GM23248 (cell line): ENCODE data around the gene CHST7. TPM values are rescaled to one million over a fixed set of nuclear protein-coding genes. Genes with fewer than 3 reads are reported as not detected.
A peak's percentile ranks its signal among the peaks of the same experiment; 100 is the strongest.
"Not testable (repeated sequence)": the region's sequence is repeated elsewhere in the genome, so short reads cannot be mapped to it uniquely, and the experiment has no call there.

ENCODE experiments used
- DNase-seq: peaks from one replicate; pipeline ENCODE4 v3.0.0-alpha.2; 2015
- H2AFZ ChIP-seq: fragments of 200-600 bp; sonication (generic); 2 replicates; pipeline ENCODE4 v1.6.1; 2016; ENCODE audit warnings: antibody characterized with exemption
- H3F3A ChIP-seq: fragments of 200-600 bp; sonication (generic); 2 replicates; pipeline ENCODE4 v1.6.1; 2016; ENCODE audit warnings: mild to moderate bottlenecking, antibody characterized with exemption, mixed run types; ENCODE audit not compliant: insufficient read depth
- H3K27ac ChIP-seq: fragments of 200-600 bp; sonication (generic); 2 replicates; pipeline ENCODE4 v1.5.1; 2016; ENCODE audit warnings: mild to moderate bottlenecking
- H3K27me3 ChIP-seq: fragments of 200-600 bp; sonication (generic); replicated peaks from 2 replicates; pipeline ENCODE4 v1.6.1; 2016; ENCODE audit warnings: mild to moderate bottlenecking; ENCODE audit not compliant: insufficient read depth
- H3K36me3 ChIP-seq: fragments of 200-600 bp; sonication (generic); 2 replicates; pipeline ENCODE4 v1.6.1; 2016; ENCODE audit warnings: low read depth, mild to moderate bottlenecking
- H3K4me1 ChIP-seq: fragments of 200-600 bp; sonication (generic); 2 replicates; pipeline ENCODE4 v1.6.1; 2016; ENCODE audit warnings: mild to moderate bottlenecking; ENCODE audit not compliant: insufficient read depth
- H3K4me2 ChIP-seq: fragments of 200-600 bp; sonication (generic); one replicate; pipeline ENCODE4 v1.6.1; 2016; ENCODE audit warnings: mild to moderate bottlenecking; ENCODE audit not compliant: unreplicated experiment
- H3K4me3 ChIP-seq: fragments of 200-600 bp; sonication (generic); 2 replicates; pipeline ENCODE4 v1.5.1; 2016; ENCODE audit warnings: mild to moderate bottlenecking
- H3K79me2 ChIP-seq: fragments of 200-600 bp; sonication (generic); 2 replicates; pipeline ENCODE4 v1.6.1; 2016; ENCODE audit warnings: mild to moderate bottlenecking; ENCODE audit not compliant: insufficient read depth
- H3K9ac ChIP-seq: fragments of 200-600 bp; sonication (generic); 2 replicates; pipeline ENCODE4 v1.6.1; 2016; ENCODE audit warnings: mild to moderate bottlenecking
- H3K9me2 ChIP-seq: fragments of 200-600 bp; sonication (generic); 2 replicates; pipeline ENCODE4 v1.6.1; 2016; ENCODE audit warnings: mixed run types, mild to moderate bottlenecking, moderate library complexity; ENCODE audit not compliant: insufficient read depth
- H3K9me3 ChIP-seq: fragments of 200-600 bp; sonication (generic); one replicate; pipeline ENCODE4 v1.6.1; 2017; ENCODE audit warnings: low read depth
- H4K20me1 ChIP-seq: fragments of 200-600 bp; sonication (generic); 2 replicates; pipeline ENCODE4 v1.6.0; 2016; ENCODE audit not compliant: insufficient read depth
- EZH2 ChIP-seq: fragments of 200-600 bp; sonication (generic); IDR thresholded peaks from 2 replicates; pipeline ENCODE4 v1.6.1; 2018; ENCODE audit warnings: antibody characterized with exemption, mild to moderate bottlenecking; ENCODE audit not compliant: insufficient read depth, poor library complexity, severe bottlenecking
- EZH2phosphoT487 ChIP-seq: fragments of 200-600 bp; sonication (generic); IDR thresholded peaks from 2 replicates; pipeline ENCODE4 v1.6.1; 2018; ENCODE audit warnings: antibody characterized with exemption, moderate library complexity, mild to moderate bottlenecking, low read depth; ENCODE audit not compliant: insufficient read depth
- WGBS, 2 experiments: methylation state at CpG; one replicate each; pipeline ENCODE4 v1.1.6; 2015 to 2017; ENCODE audit warnings: low lambda C conversion rate in 2 of 2, low coverage in 1 of 2; ENCODE audit errors: missing lambda C conversion rate in 2 of 2; 5-methylcytosine and 5-hydroxymethylcytosine counted together
- in situ Hi-C: fragments of 300-500 bp; cut with MboI; formaldehyde crosslinking; loops from 2 replicates; pipeline ENCODE4 v1.15.0; 2020
- polyA plus RNA-seq: library from polyadenylated mRNA; unstranded; fragments of >200 nt; fragmentation: Nextera tagmentation; extraction: Ambion mirVana; gene quantifications from 2 replicates; pipeline ENCODE4 v1.2.1, GENCODE V29; 2016
- total RNA-seq: library from RNA; depleted of rRNA; stranded (reverse); fragments of >200 nt; shearing (Covaris generic); gene quantifications from 2 replicates; pipeline ENCODE4 v1.2.3, GENCODE V29; 2014

Gene CHST7
- total and polyA plus RNA-seq, 2 experiments from 2014 or later: 9.3 to 17.5 TPM

DNA sequence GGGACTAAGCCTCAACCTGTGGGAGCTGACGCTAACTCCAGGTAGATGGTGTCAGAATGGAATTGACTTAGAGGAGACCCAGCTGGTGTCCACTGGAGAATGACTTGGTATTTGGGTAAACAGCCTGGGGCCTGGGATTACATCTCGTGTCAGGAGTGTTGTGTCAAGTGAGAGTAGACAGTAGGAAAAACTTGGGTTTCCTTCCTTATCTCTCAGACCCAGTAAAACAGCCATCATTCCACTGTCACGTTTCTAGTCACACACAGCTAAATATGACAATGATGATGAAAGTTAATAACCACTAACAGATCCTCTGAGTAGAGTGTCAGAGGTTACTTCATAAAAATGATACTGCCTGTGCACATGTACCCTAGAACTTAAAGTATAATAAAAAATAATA lies 42.1 kb upstream of the CHST7 start:
- no peak for DNase-seq
- Histone ChIP-seq H3K4me1 (no peaks in the 10 kb centered on the region), H3K9ac (no peak overlapping the region), H3K9me2 (no peaks in the 10 kb centered on the region), H3K27me3 (no peaks in the 10 kb centered on the region), H3K4me2 (no peak overlapping the region), H3K4me3 (no peak overlapping the region), H3K79me2 (no peaks in the 10 kb centered on the region), H3K27ac (no peak overlapping the region), H3K36me3 (no peaks in the 10 kb centered on the region), H4K20me1 (no peaks in the 10 kb centered on the region), H2AFZ (no peak overlapping the region), H3K9me3 (no peaks in the 10 kb centered on the region), H3F3A (no peaks in the 10 kb centered on the region)
- no peak for TF ChIP-seq EZH2phosphoT487
- no peak for TF ChIP-seq EZH2
- 94 to 100% methylated on average over 3 of the region's 3 CpGs for WGBS, 2 experiments
- in situ Hi-C loops: no loop called here

DNA sequence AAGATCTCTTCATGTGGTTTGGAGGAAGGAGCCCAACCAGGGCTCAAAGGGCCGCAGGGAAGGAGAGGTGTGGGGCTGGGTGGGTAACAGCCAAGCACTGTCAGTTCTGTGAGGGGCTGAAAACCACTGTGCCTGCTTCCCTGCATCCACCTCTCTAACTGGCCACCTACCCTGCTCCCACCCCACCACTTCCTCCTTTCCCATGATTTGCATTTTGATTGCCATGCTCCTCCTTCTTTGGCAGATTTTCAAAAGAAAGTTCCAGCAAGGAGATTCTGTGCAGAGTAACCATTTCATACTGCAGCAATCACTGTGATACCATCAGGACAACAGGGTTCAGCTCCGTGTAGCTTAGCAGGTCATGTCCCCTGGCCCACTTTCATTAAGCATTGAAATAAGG lies 30.1 kb upstream of the CHST7 start:
- H4K20me1 ChIP-seq: no peaks in the 10 kb centered on the region
- in situ Hi-C loops: no loop called here
- H3K9me2 ChIP-seq: no peaks in the 10 kb centered on the region
- TF ChIP-seq EZH2 (no peak), EZH2phosphoT487 (no peak)
- H3K79me2 ChIP-seq: peaks cover 40% of the 10 kb centered on the region
- H3K4me3 ChIP-seq: no peak overlapping the region
- no peak overlapping the region for H2AFZ ChIP-seq
- H3K9ac ChIP-seq: no peak overlapping the region
- WGBS, 2 experiments: 64 to 69% methylated on average over 2 of the region's 2 CpGs
- H3K4me2 ChIP-seq: no peak overlapping the region
- H3K36me3 ChIP-seq: no peaks in the 10 kb centered on the region
- no peaks in the 10 kb centered on the region for H3K27me3 ChIP-seq
- no peak overlapping the region for H3K27ac ChIP-seq
- H3K9me3 ChIP-seq: no peaks in the 10 kb centered on the region
- peaks cover 29% of the 10 kb centered on the region for H3F3A ChIP-seq
- peaks cover 18% of the 10 kb centered on the region for H3K4me1 ChIP-seq
- no peak for DNase-seq

DNA sequence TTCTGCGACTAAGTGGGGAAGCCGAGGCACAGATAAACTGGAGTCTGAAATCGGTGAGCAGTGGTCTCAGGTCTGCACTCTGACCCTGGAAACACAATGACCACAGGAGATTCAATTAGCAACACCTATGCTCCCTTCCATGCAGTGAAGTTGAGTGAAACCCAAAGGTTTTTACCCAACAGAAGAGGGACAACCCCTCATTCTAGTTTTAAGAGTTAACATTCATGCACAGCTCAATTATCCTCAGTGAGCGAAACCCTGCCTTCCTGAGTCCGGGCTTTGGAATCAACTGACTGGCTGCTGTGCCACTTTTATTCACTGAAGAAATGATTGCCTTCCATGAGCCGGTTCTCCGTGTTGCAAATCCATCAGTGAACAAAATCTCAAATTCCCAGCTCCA lies 29.0 kb upstream of the CHST7 start:
- H3K79me2 ChIP-seq: peaks cover 50% of the 10 kb centered on the region
- H3K9ac ChIP-seq: peak overlapping the region; percentile 100
- H3K36me3 ChIP-seq, H3K9me2 ChIP-seq, in situ Hi-C loops, DNase-seq, H4K20me1 ChIP-seq, H3K27me3 ChIP-seq, H3K9me3 ChIP-seq: not testable (repeated sequence)
- H3K4me2 ChIP-seq: peak overlapping the region; percentile 80
- WGBS, 2 experiments: 48 to 53% methylated on average over 7 of the region's 7 CpGs
- peak overlapping the region; percentile 64 for H2AFZ ChIP-seq
- H3K27ac ChIP-seq: peak overlapping the region; percentile 99
- H3K4me3 ChIP-seq: peak overlapping the region; percentile 98
- peaks cover 20% of the 10 kb centered on the region for H3K4me1 ChIP-seq
- H3F3A ChIP-seq: peaks cover 29% of the 10 kb centered on the region

DNA sequence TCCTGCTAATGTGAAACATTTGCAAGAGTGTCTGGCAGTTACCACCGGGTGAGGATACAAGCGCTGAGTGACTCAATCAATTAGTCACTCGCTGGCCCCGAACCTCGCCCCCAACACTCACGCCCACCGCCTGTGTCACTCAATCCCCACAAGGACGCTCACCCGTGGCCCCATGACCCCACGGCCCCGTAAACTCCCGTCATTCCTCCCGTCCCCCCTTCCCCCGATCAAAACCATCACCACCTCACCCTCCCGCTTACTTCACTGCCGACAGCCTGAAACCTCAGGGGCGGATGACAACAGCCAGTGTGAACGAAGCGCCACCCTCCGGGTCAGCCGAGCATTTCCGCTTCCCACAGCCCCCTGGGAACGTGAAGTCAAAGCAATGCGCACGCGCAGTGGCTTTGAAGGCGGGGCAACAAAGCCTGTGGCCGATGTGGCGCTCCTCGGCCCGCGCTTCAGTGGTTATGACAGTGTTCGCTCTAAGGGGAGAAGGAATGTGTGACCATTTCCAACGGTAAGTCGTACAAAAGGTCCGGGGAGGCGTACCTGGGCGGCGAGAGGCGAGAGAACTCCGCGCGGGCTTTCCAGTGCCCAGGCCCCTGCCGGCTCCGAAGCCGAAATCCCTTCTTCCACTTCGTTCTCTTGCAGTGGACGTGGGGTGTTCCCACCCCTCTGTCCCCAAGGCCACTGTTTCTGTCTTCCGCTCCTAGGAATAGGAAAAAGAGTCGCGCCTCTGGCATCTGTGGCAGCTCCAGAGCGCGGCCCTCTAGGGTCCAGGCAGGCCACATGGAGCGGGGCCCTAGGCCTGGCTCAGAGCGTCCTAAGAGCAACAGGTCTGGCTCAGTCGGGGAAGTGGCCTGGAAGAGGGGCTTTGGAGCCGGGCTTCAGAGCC lies 28.2 kb upstream of the CHST7 start, which contains the start of gene ZNF674:
Gene ZNF674 (minus strand): TSS at position 311 of the 895 bp plus-strand sequence. CDS start 3,334 bp downstream, outside the sequence.
- in situ Hi-C loops: no loop called here

More for the DNA sequence above, 28.2 kb upstream of the CHST7 start, which contains the start of gene ZNF674:
- Histone ChIP-seq H3F3A (peaks cover 29% of the 10 kb centered on the region), H3K9ac (peak within 1 kb of the TSS; percentile 100), H2AFZ (peak within 1 kb of the TSS; percentile 64), H4K20me1 (no peaks in the 10 kb centered on the region), H3K27me3 (no peaks in the 10 kb centered on the region), H3K4me3 (peak within 1 kb of the TSS; percentile 98), H3K9me2 (no peaks in the 10 kb centered on the region), H3K36me3 (no peaks in the 10 kb centered on the region), H3K27ac (peak within 1 kb of the TSS; percentile 99), H3K4me1 (peaks cover 20% of the 10 kb centered on the region), H3K9me3 (no peaks in the 10 kb centered on the region), H3K79me2 (peaks cover 59% of the 10 kb centered on the region), H3K4me2 (peak within 1 kb of the TSS; percentile 80)
- peak; percentile 95 for DNase-seq
- 0 to 2% methylated on average over 33 to 35 of the region's 57 CpGs for WGBS, 2 experiments
- no peak for TF ChIP-seq EZH2
- TF ChIP-seq EZH2phosphoT487: no peak
